ENCODE measurements around the gene C22orf42. TPM values are rescaled to one million over a fixed set of nuclear protein-coding genes. Genes with fewer than 3 reads are reported as not detected.

The C22orf42 gene
- total and polyA plus RNA-seq, 7 donors, result not detected

- WGBS, 2 donors, result 75 to 76% methylated on average over 3 of the region's 3 CpGs
- Histone ChIP-seq H3K4me3 (no peak overlapping the region), H3K27me3 (no peaks in the 10 kb centered on the region), H3K36me3 (no peaks in the 10 kb centered on the region), H3K27ac (no peak overlapping the region), H3K9me3 (no peaks in the 10 kb centered on the region), H3K4me1 (no peaks in the 10 kb centered on the region)
- no peak for TF ChIP-seq POLR2AphosphoS5 (IDR thresholded peaks at IDR 0.05)
- no peak for TF ChIP-seq EP300 (IDR thresholded peaks at IDR 0.05)
- no peak for TF ChIP-seq CTCF (IDR thresholded peaks at IDR 0.05)
- TF ChIP-seq POLR2A (IDR thresholded peaks at IDR 0.05), result no peak
- intact Hi-C loops (cut with DNase I), result no loop called here
- DNase-seq, result no peak
Measured at GRCh38 chr22:32183625-32184024, 24.5 kb upstream of the C22orf42 start.

- H3K36me3 ChIP-seq, result no peaks in the 10 kb centered on the region
- no peak for TF ChIP-seq POLR2AphosphoS5 (IDR thresholded peaks at IDR 0.05)
- TF ChIP-seq CTCF (IDR thresholded peaks at IDR 0.05), result no peak
- no peak for TF ChIP-seq EP300 (IDR thresholded peaks at IDR 0.05)
- no peak for TF ChIP-seq POLR2A (IDR thresholded peaks at IDR 0.05)
- DNase-seq, result no peak
- H3K9me3 ChIP-seq, result no peaks in the 10 kb centered on the region
- intact Hi-C loops (cut with DNase I), result no loop called here
- no peak overlapping the region for H3K27ac ChIP-seq
- H3K27me3 ChIP-seq, result peaks cover 4 to 17% (median 5%) of the 10 kb centered on the region in 3 donors
- 74 to 81% methylated on average over 6 of the region's 6 CpGs for WGBS, 2 donors
- H3K4me1 ChIP-seq, result peaks cover 0 to 3% (median 0%) of the 10 kb centered on the region in 4 donors
- H3K4me3 ChIP-seq, result no peak overlapping the region
Measured at GRCh38 chr22:32181043-32181442, 21.9 kb upstream of the C22orf42 start.

- intact Hi-C loops (cut with DNase I), result no loop called here
- Histone ChIP-seq H3K27me3 (peaks cover 10 to 39% (median 19%) of the 10 kb centered on the region in 3 donors), H3K27ac (no peak overlapping the region), H3K4me1 (peaks cover 0 to 5% (median 0%) of the 10 kb centered on the region in 4 donors), H3K36me3 (no peaks in the 10 kb centered on the region), H3K4me3 (no peak overlapping the region), H3K9me3 (no peaks in the 10 kb centered on the region)
- TF ChIP-seq POLR2AphosphoS5 (IDR thresholded peaks at IDR 0.05), result no peak
- TF ChIP-seq POLR2A (IDR thresholded peaks at IDR 0.05), result no peak
- no peak for TF ChIP-seq CTCF (IDR thresholded peaks at IDR 0.05)
- TF ChIP-seq EP300 (IDR thresholded peaks at IDR 0.05), result no peak
- no peak for DNase-seq
- 88 to 94% methylated on average over 8 of the region's 8 CpGs for WGBS, 2 donors
Measured at GRCh38 chr22:32177221-32177765, 18.2 kb upstream of the C22orf42 start.

GRCh38 chr22:32175683-32176644 is 16.9 kb upstream of the C22orf42 start:
- Histone ChIP-seq H3K36me3 (no peaks in the 10 kb centered on the region), H3K27ac (no peak overlapping the region), H3K27me3 (peaks cover 10 to 39% (median 19%) of the 10 kb centered on the region in 3 donors), H3K4me1 (peaks cover 0 to 5% (median 0%) of the 10 kb centered on the region in 4 donors), H3K4me3 (no peak overlapping the region), H3K9me3 (no peaks in the 10 kb centered on the region)
- no peak for DNase-seq
- intact Hi-C loops (cut with DNase I), result no loop called here
- 5% methylated on average over 73 of the region's 73 CpGs for WGBS, 2 donors
- TF ChIP-seq POLR2A (IDR thresholded peaks at IDR 0.05) (no peak), CTCF (IDR thresholded peaks at IDR 0.05) (no peak), POLR2AphosphoS5 (IDR thresholded peaks at IDR 0.05) (no peak), EP300 (IDR thresholded peaks at IDR 0.05) (no peak)

Measured in sigmoid colon (tissue), 7 donors.